HAP-1 (cell line): ENCODE measurements around the gene PSMA5.
"Not testable (repeated sequence)": the region's sequence is repeated elsewhere in the genome, so short reads cannot be mapped to it uniquely, and the experiment has no call there.

ENCODE experiments used
- DNase-seq, 2 experiments: peaks; one replicate each; pipeline ENCODE4 v3.0.0-alpha.2; 2016 to 2020; ENCODE audit warnings: low spot score in 2 of 2
- H3K27me3 ChIP-seq: fragments of 250-450 bp; sonication (Bioruptor Pico); 2 replicates; pipeline ENCODE4 v1.5.1; 2020; ENCODE audit warnings: low read depth, mild to moderate bottlenecking, moderate library complexity
- H3K36me3 ChIP-seq: fragments of 250-450 bp; sonication (Bioruptor Pico); replicated peaks from 2 replicates; pipeline ENCODE4 v1.5.1; 2020; ENCODE audit warnings: mild to moderate bottlenecking
- H3K4me1 ChIP-seq: fragments of 250-450 bp; sonication (Bioruptor Pico); 2 replicates; pipeline ENCODE4 v1.5.1; 2020; ENCODE audit warnings: mild to moderate bottlenecking
- H3K4me3 ChIP-seq: fragments of 250-450 bp; sonication (Bioruptor Pico); 2 replicates; pipeline ENCODE4 v1.5.1; 2020; ENCODE audit warnings: mild to moderate bottlenecking, moderate library complexity
- H3K9me3 ChIP-seq: fragments of 250-450 bp; sonication (Bioruptor Pico); 2 replicates; pipeline ENCODE4 v1.5.1; 2020; ENCODE audit warnings: mild to moderate bottlenecking, moderate library complexity
- in situ Hi-C: fragments of 300-500 bp; cut with MboI; formaldehyde crosslinking; loops from 3 replicates; pipeline ENCODE4 v1.14.3; 2020; ENCODE audit warnings: low sequenced_read_pairs, inconsistent platforms, mixed read lengths

Gene PSMA5

DNA sequence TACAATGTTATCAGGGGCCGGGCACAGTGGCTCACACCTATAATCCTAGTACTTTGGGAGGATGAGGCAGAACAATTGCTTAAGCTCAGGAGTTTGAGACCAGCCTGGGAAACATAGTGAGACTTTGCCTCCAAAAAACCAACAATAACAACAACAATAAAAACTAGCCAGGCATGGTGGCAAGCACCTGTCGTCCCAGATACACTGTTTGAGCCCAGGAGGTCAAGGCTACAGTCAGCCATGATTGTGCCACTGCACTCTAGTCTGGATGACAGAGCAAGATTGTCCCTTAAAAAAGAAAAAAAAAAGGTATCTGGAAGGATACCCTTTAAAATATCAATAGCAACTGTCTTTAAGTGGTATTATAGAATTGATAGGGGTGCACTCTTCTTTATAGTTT, 44.7 kb downstream of the PSMA5 start:
- Histone ChIP-seq H3K27me3 (no peaks in the 10 kb centered on the region), H3K9me3 (no peaks in the 10 kb centered on the region), H3K36me3 (no peaks in the 10 kb centered on the region), H3K4me1 (peaks cover 14% of the 10 kb centered on the region), H3K4me3 (no peak overlapping the region)
- in situ Hi-C loops: no loop called here
- no peak for DNase-seq

DNA sequence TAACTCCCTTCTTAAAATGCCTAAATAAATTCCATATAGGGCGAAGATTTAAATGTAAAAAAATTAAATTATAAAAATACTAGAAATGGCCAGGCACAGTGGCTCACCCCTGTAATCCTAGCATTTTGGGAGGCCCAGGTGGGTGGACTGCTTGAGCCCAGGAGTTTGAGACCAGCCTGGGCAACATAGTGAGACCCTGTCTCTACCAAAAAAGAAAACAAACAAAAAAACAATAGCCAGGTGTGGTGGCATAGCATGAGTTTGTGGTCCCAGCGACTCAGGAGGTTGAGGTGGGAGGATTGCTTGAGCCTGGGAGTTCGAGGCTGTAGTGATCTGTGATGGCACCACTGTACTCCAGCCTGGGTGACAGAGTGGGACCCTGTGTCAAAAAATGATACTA, 46.3 kb downstream of the PSMA5 start:
- Histone ChIP-seq H3K9me3 (no peaks in the 10 kb centered on the region), H3K4me3 (no peak overlapping the region), H3K27me3 (no peaks in the 10 kb centered on the region), H3K4me1 (peaks cover 12% of the 10 kb centered on the region), H3K36me3 (no peaks in the 10 kb centered on the region)
- in situ Hi-C loops: no loop called here
- no peak for DNase-seq

DNA sequence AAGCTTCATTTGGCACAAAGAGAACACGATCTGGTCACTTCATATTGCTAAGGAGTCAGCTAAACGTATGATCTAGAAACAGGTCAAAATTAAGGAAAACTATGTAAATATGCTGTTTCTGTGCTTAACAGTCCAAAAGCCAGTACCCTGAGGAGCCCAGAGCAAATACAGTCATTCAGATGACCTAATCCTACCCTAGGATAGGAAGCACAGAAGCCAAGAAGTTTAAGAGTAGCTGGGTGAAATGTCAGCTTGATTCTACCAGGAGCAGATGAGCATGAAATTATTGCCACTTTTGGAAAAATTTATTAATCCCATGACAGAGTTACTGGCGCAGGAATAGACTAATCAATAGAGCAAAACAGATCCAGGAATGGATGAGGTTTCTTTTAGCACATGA, 46.8 kb downstream of the PSMA5 start:
- H3K27me3 ChIP-seq: no peaks in the 10 kb centered on the region
- DNase-seq: no peak
- no peak overlapping the region for H3K4me3 ChIP-seq
- in situ Hi-C loops: no loop called here
- peaks cover 12% of the 10 kb centered on the region for H3K4me1 ChIP-seq
- no peaks in the 10 kb centered on the region for H3K9me3 ChIP-seq
- no peaks in the 10 kb centered on the region for H3K36me3 ChIP-seq

DNA sequence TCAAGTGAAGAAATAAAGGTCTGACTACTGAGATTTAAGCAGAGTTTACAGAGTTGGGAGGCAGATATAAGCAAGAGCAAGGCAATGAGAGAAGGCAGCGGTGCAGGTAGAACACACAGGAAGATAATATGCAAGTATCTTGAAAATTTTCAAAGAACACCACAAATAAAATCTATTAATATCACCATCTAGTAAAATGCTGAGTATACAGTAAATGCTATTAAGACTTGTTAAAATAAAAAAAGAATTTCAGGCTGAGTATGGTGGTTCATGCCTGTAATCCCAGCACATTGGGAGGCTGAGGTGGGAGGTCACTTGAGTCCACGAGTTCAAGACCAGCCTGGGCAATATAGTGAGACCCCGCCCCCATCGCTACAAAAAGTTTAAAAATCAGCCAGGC, 48.5 kb downstream of the PSMA5 start:
- Histone ChIP-seq H3K4me1 (peaks cover 3% of the 10 kb centered on the region; the same call in 1 of the 2 replicates), H3K36me3 (no peaks in the 10 kb centered on the region), H3K9me3 (no peaks in the 10 kb centered on the region), H3K4me3 (no peak overlapping the region), H3K27me3 (no peaks in the 10 kb centered on the region)
- no peak for DNase-seq
- in situ Hi-C loops: no loop called here

DNA sequence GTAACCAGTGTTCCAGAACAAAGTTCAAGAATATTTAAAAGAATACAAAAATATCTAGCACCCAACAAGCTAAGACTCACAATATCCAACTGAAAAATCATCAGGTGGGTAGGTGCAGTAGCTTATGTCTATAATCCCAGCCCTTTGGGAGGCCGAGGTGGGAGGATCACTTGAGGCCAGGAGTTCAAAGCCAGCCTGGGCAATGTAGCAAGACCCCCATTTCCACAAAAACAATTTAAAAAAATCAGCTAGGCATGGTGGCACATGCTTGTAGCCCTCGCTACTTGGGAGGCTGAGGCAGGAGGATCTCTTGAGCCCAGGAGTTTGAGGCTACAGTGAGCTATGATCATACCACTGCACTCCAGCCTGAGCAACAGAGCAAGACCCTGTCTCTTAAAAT, 52.6 kb downstream of the PSMA5 start:
- not testable (repeated sequence) for H3K27me3 ChIP-seq

DNA sequence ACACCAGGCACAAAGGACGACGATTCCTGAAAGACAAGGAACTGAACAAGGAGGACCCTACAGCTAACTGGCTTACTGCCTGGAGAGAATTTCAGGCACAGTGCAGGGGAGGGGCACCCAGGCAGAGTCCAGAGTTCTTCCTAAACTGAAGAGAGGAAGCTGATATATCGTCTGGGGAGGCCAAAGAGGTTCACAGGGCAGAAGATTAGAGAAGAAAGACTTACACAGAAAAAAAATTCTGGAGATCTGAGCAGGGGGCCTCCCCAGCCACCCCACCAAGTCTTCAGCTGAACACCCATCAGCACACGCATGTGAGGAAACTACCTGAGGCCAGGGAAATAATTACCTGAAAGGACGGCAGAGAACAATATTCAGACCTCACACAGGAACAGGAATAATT, 53.1 kb downstream of the PSMA5 start:
- Histone ChIP-seq H3K36me3 (no peaks in the 10 kb centered on the region), H3K4me1 (peaks cover 11% of the 10 kb centered on the region; the same call in 1 of the 2 replicates), H3K27me3 (no peaks in the 10 kb centered on the region), H3K9me3 (no peaks in the 10 kb centered on the region), H3K4me3 (no peak overlapping the region)
- in situ Hi-C loops: no loop called here
- no peak for DNase-seq

More for the DNA sequence above, 52.6 kb downstream of the PSMA5 start:
- DNase-seq, H3K36me3 ChIP-seq, in situ Hi-C loops, H3K4me3 ChIP-seq, H3K9me3 ChIP-seq: not testable (repeated sequence)
- peaks cover 11% of the 10 kb centered on the region; the same call in 1 of the 2 replicates for H3K4me1 ChIP-seq

DNA sequence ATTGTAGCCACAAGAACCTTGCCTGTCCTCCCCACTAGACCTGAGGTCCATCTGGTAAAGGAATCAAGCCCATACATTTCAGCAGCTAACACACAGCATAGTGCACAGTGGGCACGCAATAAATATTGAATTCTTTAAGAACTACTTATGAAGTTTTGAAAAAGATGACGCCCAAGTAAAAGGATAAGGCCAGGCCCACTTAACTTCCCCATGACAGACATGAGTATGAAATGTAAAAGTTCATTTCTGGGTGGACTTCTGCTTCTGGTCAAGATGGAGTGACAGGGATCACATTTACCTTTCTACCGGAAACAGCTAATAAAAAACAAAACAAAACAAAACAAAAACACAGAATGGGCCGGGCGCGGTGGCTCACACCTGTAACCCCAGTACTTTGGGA, 54.0 kb downstream of the PSMA5 start:
- H3K9me3 ChIP-seq: no peaks in the 10 kb centered on the region
- peaks cover 11% of the 10 kb centered on the region; the same call in 1 of the 2 replicates for H3K4me1 ChIP-seq
- no peak overlapping the region for H3K4me3 ChIP-seq
- in situ Hi-C loops: no loop called here
- peaks cover 2% of the 10 kb centered on the region for H3K36me3 ChIP-seq
- no peak for DNase-seq
- no peaks in the 10 kb centered on the region for H3K27me3 ChIP-seq

DNA sequence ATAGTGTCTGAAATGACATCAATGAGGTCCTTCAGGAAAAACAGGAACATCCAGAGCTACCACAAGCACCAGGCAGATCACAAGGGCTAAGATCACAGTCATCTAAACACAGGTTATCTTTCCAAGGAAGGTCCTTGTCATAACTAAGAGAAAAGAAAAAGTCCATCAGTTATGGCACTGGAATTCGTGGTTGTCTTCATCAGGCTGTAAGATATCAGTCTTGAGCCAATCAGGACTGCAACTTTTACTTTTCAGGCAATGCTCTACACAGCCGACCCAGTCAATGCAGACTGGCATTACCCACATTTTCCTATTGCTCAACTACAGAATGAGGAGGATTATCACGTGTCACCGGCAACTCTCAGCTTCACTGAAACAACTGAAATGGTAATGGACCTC, 54.9 kb downstream of the PSMA5 start:
- no peak overlapping the region for H3K4me3 ChIP-seq

DNA sequence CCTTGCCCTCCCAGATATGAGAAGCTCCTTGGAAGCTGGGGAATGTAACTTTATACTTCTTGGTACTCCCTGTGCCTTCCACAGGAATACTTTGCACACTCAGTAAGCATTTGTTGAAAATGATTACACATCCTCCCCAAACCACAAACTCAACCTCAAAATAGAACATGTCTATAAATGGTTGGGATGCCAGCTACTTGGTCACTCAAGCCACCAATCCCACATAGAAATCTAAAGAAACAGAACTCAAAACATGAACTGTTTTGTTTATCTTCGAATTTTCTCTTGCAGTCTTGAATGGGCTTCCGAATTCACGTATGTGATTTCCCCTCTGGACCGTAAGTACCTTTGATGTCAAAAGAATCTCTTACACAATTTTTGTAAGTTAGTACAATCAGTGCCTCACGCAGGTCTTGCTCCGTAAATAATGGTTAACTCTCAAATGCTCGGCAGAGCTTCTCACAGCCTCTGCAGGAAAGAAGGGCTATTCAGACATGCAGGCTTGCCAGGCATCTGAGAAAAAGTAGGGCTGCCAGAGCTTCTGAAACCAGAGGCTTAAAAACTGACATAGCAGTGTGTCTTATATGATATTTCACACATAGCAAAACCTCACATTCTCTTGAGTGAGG, 55.4 kb downstream of the PSMA5 start:
- no peak for DNase-seq
- H3K36me3 ChIP-seq: peaks cover 12% of the 10 kb centered on the region
- no peaks in the 10 kb centered on the region for H3K27me3 ChIP-seq
- peaks cover 5% of the 10 kb centered on the region for H3K9me3 ChIP-seq
- in situ Hi-C loops: no loop called here
- H3K4me3 ChIP-seq: no peak overlapping the region
- H3K4me1 ChIP-seq: peaks cover 15% of the 10 kb centered on the region

More for the DNA sequence above, 54.9 kb downstream of the PSMA5 start:
- Histone ChIP-seq H3K36me3 (peaks cover 10% of the 10 kb centered on the region), H3K4me1 (peaks cover 11% of the 10 kb centered on the region; the same call in 1 of the 2 replicates), H3K27me3 (no peaks in the 10 kb centered on the region), H3K9me3 (peaks cover 5% of the 10 kb centered on the region)
- DNase-seq: no peak
- in situ Hi-C loops: no loop called here

DNA sequence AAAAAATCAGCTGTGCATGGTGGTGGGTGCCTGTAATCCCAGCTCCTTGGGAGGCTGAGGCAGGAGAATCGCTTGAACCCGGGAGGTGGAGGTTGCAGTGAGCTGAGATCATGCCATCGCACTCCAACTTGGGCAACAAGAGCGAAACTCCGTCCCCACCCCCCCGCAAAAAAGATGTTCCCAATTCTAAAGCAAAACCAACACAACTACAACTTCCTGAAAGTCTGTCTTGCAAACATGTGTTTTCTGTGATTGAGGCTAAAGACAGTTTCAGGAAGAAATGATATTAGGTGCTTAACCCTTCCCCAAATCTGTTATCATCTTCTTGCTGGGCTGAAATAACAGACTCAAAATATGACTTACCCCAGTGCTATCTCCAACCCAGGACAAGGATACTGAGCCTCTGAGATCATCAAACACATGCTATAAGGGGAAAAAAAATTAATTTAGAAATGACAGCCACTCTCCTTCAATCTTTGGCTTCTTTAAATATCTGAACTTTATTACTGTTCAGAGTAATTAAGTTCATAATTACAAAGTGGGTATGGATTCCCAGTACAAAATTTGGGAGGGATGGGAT, 57.0 kb downstream of the PSMA5 start:
- in situ Hi-C loops: no loop called here
- peaks cover 5% of the 10 kb centered on the region for H3K9me3 ChIP-seq
- DNase-seq: no peak
- H3K36me3 ChIP-seq: peaks cover 13% of the 10 kb centered on the region
- no peaks in the 10 kb centered on the region for H3K27me3 ChIP-seq
- H3K4me3 ChIP-seq: no peak overlapping the region
- H3K4me1 ChIP-seq: peaks cover 19% of the 10 kb centered on the region

DNA sequence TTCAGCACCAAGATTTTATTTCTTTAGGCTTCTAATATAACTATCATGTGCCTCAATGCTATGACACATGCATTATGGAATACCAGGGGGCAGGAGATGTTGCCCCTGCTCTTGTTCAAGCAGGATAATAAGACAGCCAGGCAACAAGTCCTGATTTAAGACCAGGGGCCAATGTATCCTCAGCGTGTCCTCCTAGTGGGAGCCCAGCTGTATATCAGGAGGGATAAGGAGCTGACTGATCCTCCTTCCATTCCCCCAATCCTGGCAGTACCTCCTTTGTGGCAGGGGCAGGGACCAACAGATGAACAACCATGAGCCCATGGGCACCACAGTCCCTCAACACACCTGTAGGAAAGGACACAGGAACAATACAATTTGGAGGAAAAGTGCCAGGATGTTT, 57.8 kb downstream of the PSMA5 start:
- no peak for DNase-seq
- peaks cover 19% of the 10 kb centered on the region for H3K4me1 ChIP-seq
- H3K36me3 ChIP-seq: peaks cover 13% of the 10 kb centered on the region
- H3K27me3 ChIP-seq: no peaks in the 10 kb centered on the region
- in situ Hi-C loops: no loop called here
- no peak overlapping the region for H3K4me3 ChIP-seq
- peaks cover 5% of the 10 kb centered on the region for H3K9me3 ChIP-seq

DNA sequence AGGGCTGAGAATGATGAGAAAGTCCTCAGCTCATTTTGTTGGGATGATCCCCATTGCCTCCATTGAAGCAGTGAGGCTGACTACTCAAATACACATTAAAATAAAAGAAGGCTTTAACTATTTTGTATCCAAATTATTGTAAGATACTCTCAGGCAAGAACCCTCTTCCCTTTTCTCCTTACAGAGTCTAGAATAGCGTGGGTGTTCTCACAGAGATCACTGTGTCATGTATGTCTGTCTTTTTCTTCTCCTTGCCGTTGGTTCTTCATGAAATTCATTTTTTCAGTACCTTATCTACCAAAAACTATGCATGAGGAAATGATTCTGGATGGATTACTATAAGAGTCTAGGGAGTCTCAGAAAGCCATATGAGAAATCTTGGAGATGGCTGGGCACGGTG, 58.6 kb downstream of the PSMA5 start:
- Histone ChIP-seq H3K36me3 (peaks cover 13% of the 10 kb centered on the region), H3K9me3 (peaks cover 5% of the 10 kb centered on the region), H3K27me3 (no peaks in the 10 kb centered on the region), H3K4me3 (no peak overlapping the region), H3K4me1 (peaks cover 19% of the 10 kb centered on the region)
- in situ Hi-C loops: no loop called here
- DNase-seq: no peak

DNA sequence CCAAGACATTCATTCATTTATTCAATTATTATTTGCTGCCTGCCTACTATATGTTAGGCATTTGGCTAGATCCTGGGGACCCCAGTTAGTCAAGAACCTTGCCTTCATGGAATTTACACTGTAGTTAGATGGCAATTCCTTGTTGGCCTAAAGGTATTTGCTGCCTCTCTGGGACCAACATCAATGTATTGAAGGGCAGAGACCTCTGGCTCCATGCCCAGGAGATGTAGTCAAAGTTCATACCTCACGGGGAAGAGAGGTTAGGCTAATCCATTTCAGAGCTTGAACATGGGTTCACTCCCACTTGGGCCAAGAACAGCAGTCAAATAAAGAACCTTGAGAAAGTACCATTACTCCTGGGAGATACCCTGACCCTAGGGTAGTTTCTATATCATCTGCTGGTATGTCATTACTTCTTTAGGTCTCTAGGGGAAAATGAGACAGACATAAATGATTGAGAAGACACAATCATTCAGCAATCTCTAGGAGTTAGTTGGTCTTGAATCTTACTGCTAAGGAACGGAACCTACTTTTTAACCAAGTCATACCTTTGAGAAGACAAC, 60.5 kb downstream of the PSMA5 start:
- peaks cover 27% of the 10 kb centered on the region for H3K4me1 ChIP-seq
- H3K4me3 ChIP-seq: no peak overlapping the region
- no peaks in the 10 kb centered on the region for H3K27me3 ChIP-seq
- in situ Hi-C loops: no loop called here
- H3K36me3 ChIP-seq: peaks cover 13% of the 10 kb centered on the region
- peaks cover 5% of the 10 kb centered on the region for H3K9me3 ChIP-seq
- peak in 1 of 2 experiments; percentile 14 for DNase-seq

DNA sequence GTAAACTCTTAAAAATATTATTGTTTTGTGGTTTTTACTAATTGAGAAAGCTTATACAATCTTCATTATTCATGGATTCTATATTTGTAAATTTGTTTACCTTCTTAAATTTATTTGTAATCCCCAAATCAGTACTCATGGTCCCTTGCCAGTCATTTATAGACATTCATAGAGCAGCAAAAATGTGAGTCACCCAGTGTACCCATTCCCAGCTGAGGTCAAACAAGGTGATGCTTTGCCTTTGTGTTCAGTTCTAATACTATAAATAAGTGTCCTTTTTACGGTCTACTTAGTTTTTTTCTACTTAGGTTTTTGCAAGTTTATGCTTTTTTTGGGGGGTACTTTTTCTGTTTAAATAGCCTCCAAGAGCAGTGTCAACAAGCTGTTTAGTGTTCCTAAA, 64.6 kb downstream of the PSMA5 start:
- in situ Hi-C loops: no loop called here

More for the DNA sequence above, 64.6 kb downstream of the PSMA5 start:
- peaks cover 4% of the 10 kb centered on the region; the same call in 1 of the 2 replicates for H3K36me3 ChIP-seq
- H3K27me3 ChIP-seq: no peaks in the 10 kb centered on the region
- no peak overlapping the region for H3K4me3 ChIP-seq
- peaks cover 21% of the 10 kb centered on the region for H3K4me1 ChIP-seq
- peaks cover 2% of the 10 kb centered on the region; the same call in 1 of the 2 replicates for H3K9me3 ChIP-seq
- no peak for DNase-seq
